Measurements from ENCODE around the gene DPEP1.

The DPEP1 gene

DNA sequence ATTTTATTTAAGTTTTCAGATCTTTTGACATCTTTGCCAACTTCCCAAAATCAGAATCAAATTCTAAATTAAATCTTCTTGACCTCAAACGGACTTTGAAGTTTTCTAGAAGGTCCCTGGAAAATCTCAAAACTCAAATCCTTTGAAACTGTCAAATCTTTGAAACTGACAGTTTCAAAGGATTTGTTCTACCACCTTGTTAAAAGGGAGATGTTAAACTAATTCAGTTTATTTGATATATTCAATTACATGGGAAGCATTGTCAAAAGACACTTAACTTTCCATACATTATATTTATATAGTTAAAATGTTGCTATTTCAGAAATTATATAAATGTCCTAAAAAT, 3.4 kb upstream of the DPEP1 start:
- ChIA-PET POLR2A (ENCODE audit: low non-redundant PET) (no interaction called here), CTCF (interaction anchor here (0.6 kb wide), 1 partner anchor 20 kb away, joined by 8 read pairs; no protein-coding TSS in a partner anchor)
- TF ChIP-seq, protein P1, sequence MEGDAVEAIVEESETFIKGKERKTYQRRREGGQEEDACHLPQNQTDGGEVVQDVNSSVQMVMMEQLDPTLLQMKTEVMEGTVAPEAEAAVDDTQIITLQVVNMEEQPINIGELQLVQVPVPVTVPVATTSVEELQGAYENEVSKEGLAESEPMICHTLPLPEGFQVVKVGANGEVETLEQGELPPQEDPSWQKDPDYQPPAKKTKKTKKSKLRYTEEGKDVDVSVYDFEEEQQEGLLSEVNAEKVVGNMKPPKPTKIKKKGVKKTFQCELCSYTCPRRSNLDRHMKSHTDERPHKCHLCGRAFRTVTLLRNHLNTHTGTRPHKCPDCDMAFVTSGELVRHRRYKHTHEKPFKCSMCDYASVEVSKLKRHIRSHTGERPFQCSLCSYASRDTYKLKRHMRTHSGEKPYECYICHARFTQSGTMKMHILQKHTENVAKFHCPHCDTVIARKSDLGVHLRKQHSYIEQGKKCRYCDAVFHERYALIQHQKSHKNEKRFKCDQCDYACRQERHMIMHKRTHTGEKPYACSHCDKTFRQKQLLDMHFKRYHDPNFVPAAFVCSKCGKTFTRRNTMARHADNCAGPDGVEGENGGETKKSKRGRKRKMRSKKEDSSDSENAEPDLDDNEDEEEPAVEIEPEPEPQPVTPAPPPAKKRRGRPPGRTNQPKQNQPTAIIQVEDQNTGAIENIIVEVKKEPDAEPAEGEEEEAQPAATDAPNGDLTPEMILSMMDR (conservative IDR thresholded peaks at IDR 0.05; ENCODE audit: low read depth), result no peak
- DNase-seq (ENCODE audit: low spot score), result no peak
- no peak overlapping the region for H3K27ac ChIP-seq

DNA sequence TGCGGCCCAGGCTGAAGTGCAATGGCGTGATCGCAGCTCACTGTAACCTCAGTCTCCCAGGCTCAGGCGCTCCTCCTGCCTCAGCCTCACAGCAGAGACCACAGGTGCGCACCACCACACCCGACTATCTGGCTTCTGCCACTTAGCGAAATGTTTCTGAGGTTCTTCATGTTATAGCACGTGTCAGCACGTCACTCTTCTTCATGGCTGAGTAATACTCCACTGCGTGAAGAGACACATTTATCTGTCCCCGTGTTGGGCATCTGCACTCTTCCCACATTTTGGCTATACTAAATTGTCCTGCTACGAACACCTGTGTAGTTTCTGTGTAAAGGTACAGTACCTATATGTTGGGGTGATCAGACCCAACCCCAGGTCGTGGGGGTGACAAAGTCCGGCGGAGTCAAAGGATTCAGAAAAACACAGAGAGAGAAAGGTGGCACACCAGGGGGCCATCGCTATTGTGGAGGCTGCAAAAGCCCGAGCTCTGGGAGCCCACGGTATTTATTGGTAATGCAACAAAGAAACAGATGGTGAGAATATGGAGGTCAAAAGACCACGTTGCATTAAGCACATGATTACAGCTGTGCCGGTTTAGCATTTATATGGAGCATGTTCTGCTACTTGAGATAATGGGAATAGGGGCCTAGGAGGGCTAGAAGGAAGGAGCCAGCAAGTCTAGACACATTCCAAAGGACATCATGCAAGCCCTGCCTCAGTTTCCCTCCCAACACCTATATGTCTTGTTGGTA, 851 bp upstream of the DPEP1 start:
- TF ChIP-seq, protein P1 (conservative IDR thresholded peaks at IDR 0.05; ENCODE audit: low read depth), result no peak
- POLR2A ChIA-PET (ENCODE audit: low non-redundant PET), result no interaction called here
- no peak for DNase-seq (ENCODE audit: low spot score)
- no peak overlapping the region for H3K27ac ChIP-seq
- CTCF ChIA-PET, result no interaction called here

DNA sequence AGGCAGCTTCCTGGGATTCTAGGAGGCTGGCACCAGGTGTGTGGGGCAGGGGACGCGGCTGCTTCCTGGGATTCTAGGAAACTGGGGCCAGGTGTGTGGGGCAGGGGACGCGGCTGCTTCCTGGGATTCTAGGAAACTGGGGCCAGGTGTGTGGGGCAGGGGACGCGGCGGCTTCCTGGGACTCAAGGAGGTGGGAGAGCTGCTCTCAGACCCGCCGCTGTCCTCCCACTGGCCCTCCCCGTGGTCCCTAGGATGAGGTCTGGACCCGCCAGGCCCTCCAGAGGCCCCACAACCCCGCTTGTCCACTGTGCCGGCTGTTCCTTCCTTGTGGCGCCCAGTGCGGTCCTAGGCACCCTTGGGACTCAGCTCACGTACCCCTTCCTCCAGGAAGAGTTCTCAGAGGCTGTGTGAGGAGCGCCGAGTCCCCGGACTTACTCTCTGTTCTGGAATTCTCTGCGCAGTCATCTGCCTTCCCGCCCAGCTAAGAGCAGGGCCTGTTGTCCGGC, 565 bp downstream of the DPEP1 start:
- no peak overlapping the region for H3K27ac ChIP-seq
- ChIA-PET CTCF (interaction anchor here (0.5 to 0.7 kb wide), 2 partner anchors 55 to 214 kb away, joined by 3 to 5 read pairs; no protein-coding TSS in a partner anchor), POLR2A (ENCODE audit: low non-redundant PET) (no interaction called here)
- no peak for DNase-seq (ENCODE audit: low spot score)
- TF ChIP-seq, protein P1 (conservative IDR thresholded peaks at IDR 0.05; ENCODE audit: low read depth), result no peak

DNA sequence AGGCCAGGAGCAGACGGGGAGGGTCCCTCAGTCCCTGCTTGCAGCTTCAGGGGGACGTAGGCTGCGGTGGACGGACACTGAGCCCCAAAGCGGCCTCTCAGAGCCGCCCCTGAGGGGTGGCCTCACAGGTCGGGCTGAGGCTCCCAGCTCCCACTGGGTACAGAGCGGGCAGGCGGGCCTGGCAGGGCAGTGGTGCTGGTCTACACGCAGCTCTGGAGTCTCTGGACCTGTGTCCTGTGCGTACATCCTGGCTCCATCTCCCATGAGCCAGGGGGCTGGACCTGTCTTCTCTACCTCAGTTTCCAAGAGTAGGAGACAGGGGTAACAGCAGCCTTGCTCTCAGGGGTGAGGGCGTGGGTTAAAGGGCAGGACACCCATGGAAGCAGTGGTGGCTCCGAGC, 1.7 kb downstream of the DPEP1 start:
- DNase-seq (ENCODE audit: low spot score), result no peak
- CTCF ChIA-PET, result interaction anchor here (0.6 to 1.5 kb wide), 10 partner anchors 11 to 156 kb away, joined by 4 to 10 read pairs (median 5); partner anchors contain the start of gene CPNE7
- TF ChIP-seq, protein P1 (conservative IDR thresholded peaks at IDR 0.05; ENCODE audit: low read depth), result no peak
- H3K27ac ChIP-seq, result no peak overlapping the region
- POLR2A ChIA-PET (ENCODE audit: low non-redundant PET), result no interaction called here

DNA sequence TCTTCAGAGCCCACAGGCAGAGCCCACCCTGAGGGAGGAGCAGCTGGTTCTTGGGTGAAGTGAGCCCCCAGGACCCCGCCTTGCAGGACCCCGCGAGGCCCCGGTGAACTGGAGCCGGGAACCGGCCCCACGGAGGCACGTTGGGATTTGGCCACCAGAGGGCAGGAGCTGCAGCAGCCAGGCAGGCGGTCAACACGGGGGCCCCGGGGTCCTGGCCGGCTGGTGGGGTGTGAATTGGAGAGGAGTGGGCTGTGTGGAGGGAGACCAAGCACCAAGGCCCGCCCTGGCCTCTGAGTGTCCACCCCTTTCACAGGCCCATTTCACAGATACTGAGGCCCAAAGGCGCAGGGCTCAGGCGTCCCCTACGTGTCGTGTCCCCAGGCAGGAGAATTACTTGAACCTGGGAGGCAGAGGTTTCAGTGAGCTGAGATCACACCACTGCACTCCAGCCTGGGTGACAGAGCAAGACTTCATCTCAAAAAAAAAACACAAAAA, 2.2 kb downstream of the DPEP1 start:
- ChIA-PET CTCF (interaction anchor here (0.6 to 1.5 kb wide), 11 partner anchors 11 to 786 kb away, joined by 3 to 10 read pairs (median 5); partner anchors contain the start of gene CPNE7), POLR2A (ENCODE audit: low non-redundant PET) (no interaction called here)
- no peak for DNase-seq (ENCODE audit: low spot score)
- TF ChIP-seq, protein P1 (conservative IDR thresholded peaks at IDR 0.05; ENCODE audit: low read depth), result peak; percentile 61
- H3K27ac ChIP-seq, result no peak overlapping the region

DNA sequence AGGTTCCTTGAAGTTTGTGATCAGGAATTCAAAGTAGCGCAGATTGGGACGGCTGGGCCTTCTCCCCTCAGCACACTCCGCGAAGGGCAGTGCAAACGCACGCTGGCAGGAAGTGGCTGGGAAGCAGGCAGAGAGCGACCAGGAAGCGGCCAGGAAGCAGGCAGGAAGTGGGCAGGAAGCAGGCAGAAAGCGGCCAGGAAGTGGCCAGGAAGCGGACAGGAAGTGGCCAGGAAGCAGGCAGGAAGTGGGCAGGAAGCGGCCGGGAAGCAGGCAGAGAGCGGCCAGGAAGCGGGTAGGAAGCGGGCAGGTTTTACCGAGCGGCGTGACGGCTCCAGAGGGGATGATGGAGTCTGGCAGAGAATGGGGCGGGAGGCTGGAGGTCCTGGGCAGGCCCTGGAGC, 3.2 kb downstream of the DPEP1 start:
- DNase-seq (ENCODE audit: low spot score), result no peak
- ChIA-PET POLR2A (ENCODE audit: low non-redundant PET) (no interaction called here), CTCF (interaction anchor here (1.0 kb wide), 1 partner anchor 25 kb away, joined by 3 read pairs; no protein-coding TSS in a partner anchor)
- TF ChIP-seq, protein P1 (conservative IDR thresholded peaks at IDR 0.05; ENCODE audit: low read depth), result no peak
- H3K27ac ChIP-seq, result peak overlapping the region; percentile 61
